A673 (cell line): Measurements from ENCODE around the gene PARP9.

Experiments
- CTCF ChIP-seq: fragments of 300-800, 200-600 bp; sonication (generic); conservative IDR thresholded peaks from 2 replicates; pipeline ENCODE4 v1.5.1; 2017; ENCODE audit warnings: low read depth, mild to moderate bottlenecking, antibody characterized with exemption, low read length, moderate library complexity, mixed read lengths
- EZH2 ChIP-seq: fragments of 200-600 bp; sonication (generic); IDR thresholded peaks from 2 replicates; pipeline ENCODE4 v1.6.1; 2017; ENCODE audit warnings: borderline replicate concordance, low read depth, mild to moderate bottlenecking, mixed read lengths, antibody characterized with exemption, low read length; ENCODE audit not compliant: poor library complexity, severe bottlenecking

GRCh38 chr3:122512284-122512683 lies 51.8 kb downstream of the PARP9 start:
- no peak for TF ChIP-seq CTCF
- TF ChIP-seq EZH2 = no peak
